ENCODE data around the gene TXNRD3.

DNA sequence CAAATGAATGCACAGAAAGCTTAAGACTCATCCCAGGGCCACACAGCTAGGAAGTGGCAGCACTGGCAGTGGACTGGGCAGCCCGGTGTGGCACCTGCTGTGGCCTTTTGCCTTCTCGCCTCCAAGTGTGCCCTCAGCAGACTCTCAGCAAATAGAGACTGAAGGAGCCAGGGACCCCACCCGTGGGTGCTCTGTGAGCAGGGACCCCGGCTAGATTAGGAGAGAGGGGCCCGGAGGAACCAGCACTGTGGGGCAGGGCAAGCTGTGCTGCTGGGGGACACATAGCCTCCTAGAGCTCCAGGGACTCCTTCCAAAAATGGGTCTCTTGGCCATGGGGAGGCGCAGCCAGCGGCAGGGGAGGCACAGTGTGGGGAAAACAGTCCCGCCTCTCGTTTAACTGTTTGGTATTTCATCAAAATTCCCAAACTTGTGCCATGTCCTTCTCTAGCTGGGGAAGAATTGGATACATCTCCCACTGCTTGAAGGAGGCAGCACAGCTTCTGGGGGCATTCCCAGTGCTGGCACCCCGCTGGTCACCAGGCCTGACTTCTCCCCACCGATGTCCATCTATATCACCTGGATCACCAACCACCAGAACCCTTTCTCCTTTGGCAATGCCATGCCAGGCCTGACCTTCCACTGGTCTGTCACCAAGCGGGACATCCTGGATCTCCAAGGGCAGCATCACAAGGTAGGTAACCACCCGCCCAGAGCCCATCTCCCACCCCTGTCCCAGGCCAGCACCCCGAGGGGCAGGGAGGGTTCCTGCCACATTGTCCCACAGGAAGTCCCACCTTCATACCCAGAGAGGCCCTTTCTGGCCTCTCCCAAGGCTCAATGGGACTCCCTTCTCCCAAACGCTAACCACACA, 12.0 kb upstream of the TXNRD3 start:
- TF ChIP-seq POLR2A (IDR thresholded peaks at IDR 0.05), result no peak
- TF ChIP-seq CTCF (IDR thresholded peaks at IDR 0.05), result no peak
- TF ChIP-seq POLR2AphosphoS5 (IDR thresholded peaks at IDR 0.05), result no peak

All from upper lobe of left lung (tissue), 4 donors.